ENCODE measurements around the gene LHFPL6.

Gene LHFPL6

DNA sequence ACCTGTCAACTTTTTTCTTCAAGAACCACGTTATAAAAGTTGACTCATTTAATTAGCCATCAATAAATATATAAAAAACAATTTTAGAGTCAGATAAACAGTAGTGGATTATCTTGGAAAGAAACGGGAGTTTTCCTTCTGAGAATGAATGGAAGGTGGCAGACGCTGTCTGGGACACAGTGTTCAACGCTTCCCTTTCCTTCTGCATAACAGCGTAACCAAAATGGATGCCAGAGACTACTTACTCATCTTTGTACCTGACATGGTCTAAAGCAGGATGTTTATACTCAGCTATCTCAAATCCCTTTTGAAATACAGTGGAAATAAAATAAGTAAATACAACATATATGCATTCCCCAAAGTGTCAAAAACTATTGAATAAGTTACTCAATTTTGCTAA is 195.2 kb downstream of the LHFPL6 start:
- DNase-seq = no peak

DNA sequence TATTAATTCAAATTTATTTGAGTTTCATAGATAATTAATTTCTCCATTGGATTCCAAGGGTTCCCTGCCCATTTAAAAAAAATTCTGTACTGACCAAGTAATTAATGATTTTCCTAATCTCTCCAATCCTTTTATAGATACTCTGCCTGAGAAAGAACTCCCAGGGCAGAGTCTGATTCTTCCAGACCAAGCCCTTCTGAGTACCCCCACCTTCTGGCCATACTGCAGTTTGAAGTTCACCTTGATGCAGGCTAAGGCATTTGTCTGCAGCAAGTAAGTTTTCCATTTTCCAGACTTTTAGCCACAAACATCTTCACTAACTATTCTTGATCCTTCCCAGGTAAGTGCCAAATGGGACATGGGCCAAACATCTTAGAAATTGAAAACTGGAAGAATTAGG is 195.9 kb downstream of the LHFPL6 start:
- DNase-seq = no peak

DNA sequence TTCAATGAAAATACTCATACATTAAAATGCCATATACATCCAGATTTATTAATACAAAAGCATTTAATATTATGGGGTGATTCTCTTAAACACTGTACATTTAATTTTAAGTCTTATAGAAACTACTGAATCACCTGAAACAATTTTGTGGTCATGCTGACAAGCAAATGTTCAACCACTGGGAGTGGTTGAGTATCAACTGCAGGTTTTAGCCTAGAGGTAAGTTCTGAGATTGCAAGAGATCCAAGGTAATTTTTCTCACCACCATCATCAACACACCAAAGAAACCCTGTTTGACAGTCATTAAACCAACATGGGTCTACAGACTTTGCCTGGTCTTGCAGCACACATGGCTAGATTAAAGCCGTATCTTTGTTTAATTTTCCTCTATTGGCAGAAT is 196.3 kb downstream of the LHFPL6 start:
- no peak for DNase-seq

DNA sequence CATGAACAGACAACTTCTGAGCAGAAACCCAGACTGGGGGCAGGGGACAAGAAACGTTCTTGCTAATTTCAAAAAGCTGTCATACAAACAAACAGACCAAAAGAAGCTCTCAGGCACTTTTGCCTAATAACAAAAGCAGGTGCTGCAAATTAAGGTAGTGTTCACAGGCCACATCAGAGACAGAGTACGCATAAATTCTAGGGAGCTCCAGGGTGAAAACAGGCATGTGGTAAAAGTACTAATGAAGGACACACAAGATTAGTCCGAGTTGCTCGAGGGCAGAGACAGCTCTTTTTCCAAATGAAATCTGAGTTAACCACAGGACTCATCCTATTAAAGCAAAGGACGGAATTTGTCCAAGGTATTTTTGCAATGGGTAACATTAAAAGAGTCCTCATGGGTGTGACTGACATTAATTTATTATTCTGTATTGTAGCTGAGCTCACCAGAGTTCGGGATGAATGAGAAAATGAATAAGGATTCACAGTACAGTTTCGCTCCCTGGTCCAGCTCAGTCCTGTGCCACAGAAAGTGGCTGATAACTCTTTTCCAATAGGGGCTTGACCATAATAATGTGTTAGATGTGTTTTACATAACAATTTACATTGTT is 197.3 kb downstream of the LHFPL6 start:
- DNase-seq = no peak

DNA sequence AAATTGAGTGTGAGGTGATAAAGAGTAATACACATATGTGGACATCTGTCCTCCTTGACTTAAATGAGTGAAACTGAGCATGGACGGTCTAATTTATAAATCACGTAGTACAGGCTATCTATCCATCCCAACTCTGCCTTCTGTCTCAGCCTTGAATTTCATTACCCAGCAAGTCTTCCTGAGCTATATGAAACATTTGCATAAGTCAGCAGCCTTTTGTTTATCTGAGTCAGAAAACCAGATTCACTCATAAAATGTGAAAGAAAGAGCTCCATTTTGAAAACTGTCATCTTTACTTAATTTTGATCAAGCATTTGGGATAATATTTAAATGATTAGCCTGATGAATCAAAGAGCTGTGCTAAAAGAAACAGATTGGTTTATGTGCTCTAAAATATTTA is 197.9 kb downstream of the LHFPL6 start:
- DNase-seq = no peak

DNA sequence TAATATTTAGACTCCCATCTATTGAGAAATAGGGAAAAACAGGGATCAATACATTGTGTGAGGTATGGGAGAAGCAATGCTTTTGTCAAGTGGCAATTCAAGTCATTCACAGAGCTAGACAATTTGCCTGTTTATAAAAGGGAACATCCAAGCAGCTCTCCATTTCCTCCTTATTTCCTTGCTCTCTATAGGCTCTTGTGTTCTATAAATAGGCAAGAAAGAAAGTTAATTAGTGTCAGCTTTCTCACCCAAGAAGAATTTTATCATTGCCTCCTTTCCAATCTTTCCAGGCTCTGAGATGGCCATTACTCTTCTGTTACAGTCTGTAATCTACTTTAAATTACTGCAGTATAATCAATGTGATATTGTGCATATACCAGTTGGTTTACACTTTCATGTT is 199.9 kb downstream of the LHFPL6 start:
- no peak for DNase-seq

DNA sequence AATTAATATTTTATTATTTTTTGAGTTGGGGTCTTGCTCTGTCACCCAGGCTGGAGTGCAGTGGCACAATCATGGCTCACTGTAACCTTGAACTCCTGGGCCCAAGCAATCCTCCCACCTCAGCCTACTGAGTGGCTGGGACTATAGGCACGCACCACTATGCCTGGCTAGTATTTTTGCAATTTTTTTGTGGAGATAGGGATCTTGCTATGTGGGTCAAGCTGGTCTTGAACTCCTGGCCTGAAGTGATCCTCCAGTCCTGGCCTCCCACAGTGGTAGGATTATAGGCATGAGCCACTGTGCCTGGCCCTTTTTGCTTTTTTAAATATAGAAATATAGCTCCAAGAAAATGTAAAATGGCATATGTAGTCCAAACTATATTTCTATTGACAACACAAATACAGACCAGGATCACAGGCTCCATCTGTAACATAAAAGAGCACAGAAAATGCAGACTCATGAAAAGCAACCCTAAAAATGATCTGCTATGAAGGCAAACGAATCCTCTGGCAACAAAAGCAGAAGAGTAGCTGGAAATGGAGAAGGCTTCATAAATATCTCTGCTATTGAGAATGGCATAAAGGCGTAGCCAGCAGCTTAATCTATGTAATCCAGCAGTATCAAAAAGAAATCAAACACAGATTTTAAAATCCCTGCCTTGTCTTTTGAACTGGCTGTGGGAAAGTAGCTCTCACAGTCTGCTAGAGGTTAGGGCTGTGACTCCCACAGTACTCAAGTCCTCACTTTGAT is 200.6 kb downstream of the LHFPL6 start:
- DNase-seq = no peak

DNA sequence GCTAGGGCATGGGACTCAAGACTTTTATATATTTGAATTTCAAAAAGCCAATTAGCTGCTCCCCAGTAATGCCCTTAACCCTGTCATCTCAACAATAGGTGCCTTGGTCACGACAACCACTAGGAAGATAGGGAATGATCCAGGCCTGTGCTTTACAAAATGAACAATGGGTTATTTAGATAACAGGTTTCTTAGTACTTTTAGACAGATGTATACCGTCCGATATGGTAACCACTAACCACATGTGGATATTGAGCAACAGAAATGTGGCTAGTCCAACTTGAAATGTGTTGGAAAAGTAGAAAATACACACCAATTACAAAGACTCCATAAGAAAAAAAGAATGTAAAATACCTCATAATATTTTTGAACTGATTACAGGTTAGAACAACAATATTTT is 201.2 kb downstream of the LHFPL6 start:
- no peak for DNase-seq

DNA sequence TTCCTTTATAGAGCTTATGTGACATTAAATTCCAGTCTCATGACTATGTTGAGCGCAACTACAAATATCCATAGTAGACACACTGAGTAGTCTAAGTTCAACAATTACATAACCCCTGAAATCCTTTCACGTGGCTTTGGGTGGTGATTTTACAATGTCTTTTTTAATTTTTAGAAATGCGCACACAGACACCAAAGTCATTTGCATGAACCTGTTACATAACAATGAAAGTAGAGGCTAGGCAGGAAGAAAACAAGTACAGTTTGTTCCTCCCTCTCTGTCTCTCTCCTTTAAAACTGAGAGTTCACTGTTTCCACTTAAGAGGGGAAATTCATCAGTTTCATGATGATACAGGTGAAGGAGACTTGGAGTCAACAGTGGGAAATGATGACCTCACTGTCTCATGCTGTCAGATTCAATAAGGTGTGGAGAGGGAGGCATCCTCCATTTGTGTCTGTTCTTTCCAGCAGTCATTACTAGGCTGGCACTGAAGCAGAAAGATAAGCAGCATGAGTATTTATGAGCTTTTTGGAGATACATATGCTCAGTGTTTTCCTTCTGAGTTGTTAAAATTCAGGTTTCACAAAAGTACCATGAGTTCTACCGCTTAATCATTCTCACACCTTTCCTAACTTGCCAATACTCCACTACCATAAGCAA is 201.8 kb downstream of the LHFPL6 start:
- no peak for DNase-seq

DNA sequence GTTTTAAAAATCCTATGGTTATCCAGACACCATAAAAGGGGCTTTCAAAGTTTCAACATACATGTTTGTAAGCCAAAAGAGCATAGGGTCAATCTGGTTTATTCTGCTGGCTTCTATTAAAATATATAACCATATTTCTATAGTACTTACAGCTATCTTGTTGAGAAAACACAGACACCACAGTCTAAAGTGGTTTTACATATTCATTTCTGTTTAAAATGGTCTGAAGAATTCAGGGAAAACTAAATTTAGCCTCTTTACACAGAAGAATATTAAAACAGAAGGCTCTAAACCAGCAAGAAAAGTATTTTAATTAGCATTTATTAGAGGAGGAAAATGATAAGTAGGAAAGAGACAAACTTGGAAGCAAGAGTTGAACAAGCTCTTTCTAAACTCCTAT is 203.9 kb downstream of the LHFPL6 start:
- no peak for DNase-seq

DNA sequence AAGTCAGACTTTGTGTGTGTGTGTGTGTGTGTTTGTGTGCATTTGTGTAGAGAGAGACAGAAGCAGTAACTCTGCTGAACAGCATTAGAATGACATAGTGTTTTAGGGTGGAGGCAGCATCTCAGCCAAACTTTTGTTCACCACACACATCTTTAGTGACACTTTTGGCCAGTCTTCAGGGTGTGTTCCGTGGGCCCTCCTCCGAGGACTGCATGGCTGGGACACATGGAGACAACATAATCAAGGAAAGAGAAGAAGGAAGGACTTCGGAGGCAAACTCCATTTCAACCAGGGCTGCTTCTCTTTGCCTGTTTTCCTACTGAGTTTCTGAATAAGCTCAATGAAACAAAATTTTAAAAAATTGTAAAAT is 205.1 kb downstream of the LHFPL6 start:
- no peak for DNase-seq

DNA sequence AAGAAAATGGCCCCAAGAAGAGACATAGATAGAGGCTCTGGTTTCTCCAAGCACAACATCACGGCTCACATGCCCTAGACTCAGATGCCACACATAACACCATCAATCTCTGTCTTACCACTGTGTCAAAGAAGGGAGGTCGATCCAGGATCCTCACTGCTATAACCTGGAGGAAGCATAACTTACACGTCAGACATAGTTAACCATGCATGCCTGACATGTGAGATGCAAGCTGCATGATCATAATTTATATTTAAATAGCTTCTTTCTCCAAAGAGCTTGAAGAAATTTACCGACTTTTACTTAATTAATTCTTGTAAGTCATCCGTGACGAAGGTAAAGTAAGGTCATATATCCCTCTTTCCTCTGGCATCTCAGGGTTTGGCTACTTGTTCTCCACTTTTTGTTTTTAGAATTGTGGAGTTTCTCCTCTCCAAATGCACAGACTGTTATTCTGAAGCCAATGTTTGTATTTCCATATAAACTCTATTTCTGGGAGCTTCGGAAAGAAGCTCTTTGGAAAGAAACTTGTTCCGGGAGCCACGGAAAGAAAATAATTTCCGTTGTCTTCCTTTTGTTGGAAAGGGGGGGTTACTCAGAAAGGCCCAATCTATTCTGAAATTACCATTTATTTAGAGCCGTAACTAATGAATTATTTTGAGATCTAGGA is 205.6 kb downstream of the LHFPL6 start:
- DNase-seq = no peak

DNA sequence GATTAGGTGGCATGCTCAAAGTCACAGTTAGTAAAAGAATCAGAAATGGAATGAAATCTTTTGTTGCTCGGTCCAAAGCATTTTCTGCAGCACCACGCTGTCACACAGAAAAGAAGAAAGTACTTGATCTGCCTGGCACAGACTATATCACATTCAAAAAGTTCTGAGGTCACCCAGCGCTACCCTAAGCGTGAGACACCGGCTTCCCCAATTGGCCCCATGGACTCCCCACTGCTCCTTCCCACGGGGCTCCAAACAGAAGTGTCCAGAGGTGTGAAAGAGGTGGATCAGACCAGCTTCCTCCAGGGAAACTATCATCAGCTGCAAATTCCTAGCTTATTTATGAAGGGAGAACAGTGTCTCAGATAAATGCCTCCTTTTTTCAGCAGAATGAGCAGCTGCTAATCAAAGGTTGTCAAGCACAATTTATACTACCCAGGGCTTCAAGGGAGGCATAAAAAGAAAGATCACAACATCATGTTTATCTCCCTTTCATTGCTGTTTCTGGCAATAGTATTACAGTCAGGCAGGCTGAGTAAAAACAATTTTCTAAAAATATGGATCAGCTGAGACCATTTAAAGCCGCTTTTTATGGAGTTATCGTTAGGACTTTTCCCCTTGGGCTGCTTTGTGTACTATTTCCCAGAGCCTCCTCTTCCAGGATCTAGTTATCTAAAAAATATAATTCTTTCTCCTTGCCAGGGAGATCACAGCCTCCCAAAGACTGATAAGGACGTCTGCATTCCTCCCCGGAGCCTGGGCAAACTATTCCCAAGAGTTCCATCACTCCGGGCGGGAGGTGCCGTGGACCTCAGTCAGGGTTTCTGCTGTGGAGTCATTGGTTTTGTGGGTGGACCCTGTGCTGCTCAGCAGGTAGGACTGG is 208.0 kb downstream of the LHFPL6 start:
- DNase-seq = no peak

DNA sequence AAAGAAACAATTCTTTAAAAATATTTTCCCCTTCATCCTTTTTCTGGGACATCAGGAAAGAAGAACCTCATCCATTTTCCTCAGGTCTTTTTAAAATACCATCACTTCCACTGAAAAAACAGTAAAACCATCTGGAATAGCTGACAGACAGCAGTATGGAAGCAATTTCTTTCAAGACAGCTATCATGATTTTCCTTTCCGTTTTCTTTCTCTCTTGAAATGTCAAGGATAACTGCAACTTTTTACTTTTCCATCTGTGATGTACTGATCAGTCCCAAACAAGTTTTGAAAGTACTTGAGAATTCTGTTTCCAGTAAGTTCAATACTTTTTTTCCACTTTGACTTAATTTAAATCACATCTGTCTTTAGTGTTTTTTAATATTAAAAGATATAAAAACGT is 211.2 kb downstream of the LHFPL6 start:
- no peak for DNase-seq

DNA sequence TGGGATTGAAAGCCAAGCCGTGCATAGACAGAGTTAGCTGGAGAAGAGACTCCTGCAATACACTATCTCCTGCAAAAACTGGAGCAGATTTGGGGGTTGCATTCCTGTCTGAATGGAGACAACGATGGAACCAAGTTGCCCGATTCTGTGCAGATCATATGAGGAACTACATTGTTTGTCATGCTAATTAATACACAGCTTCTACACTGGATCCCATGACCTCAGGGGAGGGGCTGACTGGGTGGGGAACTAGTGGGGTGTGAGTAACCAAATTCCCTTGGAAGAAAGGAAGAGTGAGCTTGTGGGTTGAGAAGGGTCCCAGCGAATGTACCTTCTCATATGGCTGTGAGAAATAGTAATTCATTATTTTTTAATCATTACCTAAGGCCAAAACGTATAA is 214.0 kb downstream of the LHFPL6 start:
- DNase-seq = no peak

DNA sequence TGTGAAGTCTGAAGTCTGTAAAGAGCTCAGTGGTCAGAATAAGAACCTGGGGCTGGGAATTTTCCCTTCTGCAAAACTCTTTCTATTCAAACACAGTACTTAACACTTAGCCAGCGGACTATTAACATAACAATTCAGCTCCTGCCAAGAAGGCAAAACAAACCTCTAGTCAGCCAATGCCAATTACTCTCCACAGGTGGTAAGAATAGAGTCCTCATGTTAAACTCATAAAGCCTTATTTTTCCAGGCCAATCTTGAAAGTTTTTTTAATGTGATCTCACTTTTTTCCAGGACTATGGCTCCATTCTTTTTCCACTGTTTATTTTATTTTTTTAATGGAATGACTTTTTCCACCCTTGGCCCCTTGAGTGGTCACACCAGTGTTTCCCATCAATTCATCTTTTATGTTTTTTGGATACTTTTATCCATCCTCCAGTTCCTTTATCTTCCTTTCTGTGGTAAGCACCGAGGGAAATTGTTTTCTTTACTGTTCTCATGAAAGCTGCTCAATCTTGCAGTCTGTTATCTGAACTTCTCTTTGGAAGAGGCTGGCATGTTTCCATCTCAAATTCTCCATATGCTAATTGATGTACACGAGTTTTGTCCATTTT is 217.3 kb downstream of the LHFPL6 start:
- DNase-seq = no peak

DNA sequence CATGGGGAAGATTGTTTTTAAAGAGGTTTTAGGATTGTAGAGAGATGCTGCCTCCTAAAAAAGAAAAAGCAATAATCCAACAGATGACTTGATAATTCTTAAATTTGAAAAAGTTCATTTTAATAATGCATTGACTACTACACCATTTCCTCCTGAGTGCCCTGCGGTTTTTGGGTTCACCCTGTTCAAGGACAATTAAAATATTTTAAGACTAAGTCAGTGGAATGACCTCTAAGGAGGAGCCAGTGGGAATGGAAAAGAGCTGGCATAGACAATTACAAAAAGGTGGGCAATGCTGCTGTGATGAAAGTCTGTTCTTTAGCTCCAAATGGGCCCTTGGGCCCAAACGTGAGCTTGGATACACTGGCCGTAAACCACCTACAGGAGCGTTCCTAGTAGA is 217.8 kb downstream of the LHFPL6 start:
- no peak for DNase-seq

DNA sequence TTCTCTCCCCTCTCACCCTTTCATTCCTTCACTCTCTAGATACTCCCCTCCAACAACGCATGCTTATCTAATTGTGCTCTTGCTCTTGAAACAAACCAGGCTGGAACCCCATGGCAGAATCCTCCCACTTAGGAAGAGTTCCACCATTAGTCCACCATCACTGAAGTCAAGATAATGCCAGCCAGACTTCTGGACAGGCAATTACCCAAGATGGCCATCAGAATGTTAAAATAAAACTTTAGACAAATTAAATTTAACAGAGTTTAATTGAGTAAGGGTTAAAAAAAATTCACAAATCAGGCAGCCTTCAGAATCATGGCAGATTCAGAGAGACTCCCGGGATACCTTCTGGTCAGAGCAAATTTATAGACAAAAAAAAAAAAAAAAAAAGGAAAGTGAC is 221.5 kb downstream of the LHFPL6 start:
- DNase-seq = no peak

DNA sequence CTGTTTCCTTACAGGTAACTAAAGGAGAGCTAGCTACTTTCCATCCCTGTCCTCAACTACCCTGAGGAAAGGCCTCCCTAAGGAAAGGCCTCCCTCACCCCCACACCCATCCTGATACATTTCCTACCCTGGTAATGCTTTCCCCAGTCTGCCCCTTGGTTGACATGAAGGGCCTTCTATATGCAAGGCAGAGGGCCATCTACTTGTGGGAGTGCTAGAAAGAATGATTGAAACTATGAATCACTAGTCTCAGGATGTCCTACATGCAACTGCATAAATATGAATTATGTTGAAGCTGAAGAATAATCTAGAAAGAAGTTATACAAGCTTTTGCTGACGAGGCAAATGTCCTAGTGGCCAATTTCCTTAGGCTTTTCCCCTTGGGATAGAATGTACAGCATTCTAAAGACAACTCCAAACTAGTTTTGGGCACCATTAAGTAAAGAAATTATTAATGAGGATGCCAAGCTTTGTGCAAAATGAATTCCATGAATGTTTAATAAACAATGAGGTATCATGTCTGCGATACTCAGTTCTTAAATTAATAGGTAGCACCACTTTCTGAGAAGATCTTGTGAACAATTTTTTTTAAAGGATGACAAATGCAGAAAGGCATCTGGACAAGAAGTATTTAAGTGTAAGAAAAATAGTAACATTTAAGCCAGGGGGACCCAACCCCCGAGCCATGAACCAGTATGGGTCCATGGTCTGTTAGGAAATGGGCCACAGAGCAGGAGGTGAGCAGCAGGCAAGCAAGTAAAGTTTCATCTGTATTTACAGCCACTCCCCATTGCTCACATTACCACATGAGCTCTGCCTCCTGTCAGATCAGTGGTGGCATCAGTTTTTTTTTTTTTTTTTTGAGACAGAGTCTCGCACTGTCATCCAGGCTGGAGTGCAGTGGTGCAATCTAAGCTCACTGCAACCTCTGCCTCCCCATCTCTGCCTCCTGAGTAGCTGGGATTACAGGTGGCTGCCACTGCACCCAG is 223.0 kb downstream of the LHFPL6 start:
- DNase-seq = no peak

DNA sequence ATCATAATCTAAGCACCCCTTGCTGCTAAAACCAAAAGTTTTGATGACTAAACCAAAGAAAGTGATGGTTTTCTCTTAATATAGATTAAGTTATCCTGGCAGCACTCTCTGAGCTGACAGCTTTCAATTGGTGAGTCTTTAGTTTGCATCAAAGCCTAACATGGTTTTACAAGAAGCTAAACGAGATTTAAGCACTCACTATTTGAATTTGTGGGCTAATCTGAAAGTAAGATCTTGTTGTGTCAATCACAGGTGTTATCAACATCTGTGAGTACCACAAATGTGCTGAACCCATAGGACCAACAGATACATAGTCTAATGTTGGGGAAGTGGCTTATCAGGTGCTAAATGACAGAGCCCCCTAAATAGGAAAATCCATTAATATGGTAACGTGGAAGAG is 223.9 kb downstream of the LHFPL6 start:
- no peak for DNase-seq

DNA sequence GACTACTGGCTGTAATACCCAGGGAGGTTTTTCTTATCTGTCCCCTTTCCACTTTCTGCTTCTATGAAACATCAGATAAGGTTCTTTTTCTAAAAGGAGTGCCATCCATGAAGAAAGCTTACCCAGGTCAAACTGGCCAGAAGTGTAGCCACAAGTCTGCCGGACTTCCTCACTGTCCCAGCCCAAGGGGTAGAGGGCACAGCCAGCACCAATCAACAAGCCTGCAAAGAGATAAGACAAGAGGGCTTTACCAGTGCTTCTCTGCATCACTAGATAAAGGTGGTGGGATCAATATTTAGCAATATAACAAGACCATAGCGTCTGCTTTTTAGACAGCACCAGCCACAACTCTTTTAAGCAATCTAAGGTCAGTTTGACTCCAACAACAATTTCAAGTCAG is 224.7 kb downstream of the LHFPL6 start:
- DNase-seq = no peak
